DND-41 (cell line): ENCODE data around the gene CDKN1A.

Source experiments
- ATAC-seq: fragments of 200-7000 bp; cut with Tn5 transposase; 3 replicates; pipeline ENCODE4 v1.9.1; 2021; ENCODE audit warnings: low read depth; ENCODE audit not compliant: insufficient read depth
- DNase-seq: peaks from one replicate; pipeline ENCODE4 v3.0.0-alpha.2; 2020
- H2AFZ ChIP-seq: 2 replicates; pipeline ENCODE4 v1.6.0; 2012; ENCODE audit warnings: low read depth, low read length
- H3K27ac ChIP-seq: 2 replicates; pipeline ENCODE4 v1.5.1; 2012; ENCODE audit warnings: low read length, inconsistent platforms
- H3K27me3 ChIP-seq: fragments of 200-600 bp; sonication (generic); 2 replicates; pipeline ENCODE4 v1.6.0; 2012; ENCODE audit warnings: low read length, mild to moderate bottlenecking, inconsistent platforms; ENCODE audit not compliant: insufficient read depth, poor library complexity
- H3K36me3 ChIP-seq: 2 replicates; pipeline ENCODE4 v1.5.1; 2012; ENCODE audit warnings: low read length, inconsistent platforms; ENCODE audit not compliant: insufficient read depth
- H3K4me1 ChIP-seq: 2 replicates; pipeline ENCODE4 v1.5.1; 2012; ENCODE audit warnings: mild to moderate bottlenecking, low read length; ENCODE audit not compliant: insufficient read depth
- H3K4me2 ChIP-seq: 2 replicates; pipeline ENCODE4 v1.6.0; 2012; ENCODE audit warnings: mild to moderate bottlenecking, moderate library complexity, low read length, inconsistent platforms; ENCODE audit not compliant: insufficient read depth
- H3K4me3 ChIP-seq, 2 experiments: fragments of 200-600 bp in 1 of 2; shearing (Covaris generic) in 1 of 2; 2 replicates each; pipeline ENCODE4 v1.5.1; 2012 to 2016; ENCODE audit warnings: inconsistent platforms in 2 of 2, low read length in 2 of 2, mild to moderate bottlenecking in 2 of 2, low read depth in 1 of 2, moderate library complexity in 1 of 2
- H3K79me2 ChIP-seq: 2 replicates; pipeline ENCODE4 v1.6.0; 2012; ENCODE audit warnings: low read length, inconsistent platforms; ENCODE audit not compliant: insufficient read depth
- H3K9ac ChIP-seq: 2 replicates; pipeline ENCODE4 v1.6.0; 2012; ENCODE audit warnings: low read depth, mild to moderate bottlenecking, inconsistent platforms, low read length, moderate library complexity
- H3K9me3 ChIP-seq: 2 replicates; pipeline ENCODE4 v1.5.1; 2012; ENCODE audit warnings: low read length, moderate library complexity, mild to moderate bottlenecking, inconsistent platforms; ENCODE audit not compliant: insufficient read depth, severe bottlenecking
- H4K20me1 ChIP-seq: 2 replicates; pipeline ENCODE4 v1.6.0; 2012; ENCODE audit warnings: low read length; ENCODE audit not compliant: insufficient read depth
- EZH2 ChIP-seq: IDR thresholded peaks from 3 replicates; pipeline ENCODE4 v1.6.1; 2012; ENCODE audit warnings: borderline replicate concordance, low read depth, mild to moderate bottlenecking, moderate library complexity, low read length, inconsistent platforms; ENCODE audit not compliant: severe bottlenecking
- TF ChIP-seq, protein P1 (sequence below): IDR thresholded peaks from 2 replicates; pipeline ENCODE4 v1.5.1; 2012; ENCODE audit warnings: borderline replicate concordance, low read length, moderate library complexity, mild to moderate bottlenecking; ENCODE audit not compliant: poor library complexity, severe bottlenecking; ENCODE audit errors: extremely low read depth

CDKN1A gene

DNA sequence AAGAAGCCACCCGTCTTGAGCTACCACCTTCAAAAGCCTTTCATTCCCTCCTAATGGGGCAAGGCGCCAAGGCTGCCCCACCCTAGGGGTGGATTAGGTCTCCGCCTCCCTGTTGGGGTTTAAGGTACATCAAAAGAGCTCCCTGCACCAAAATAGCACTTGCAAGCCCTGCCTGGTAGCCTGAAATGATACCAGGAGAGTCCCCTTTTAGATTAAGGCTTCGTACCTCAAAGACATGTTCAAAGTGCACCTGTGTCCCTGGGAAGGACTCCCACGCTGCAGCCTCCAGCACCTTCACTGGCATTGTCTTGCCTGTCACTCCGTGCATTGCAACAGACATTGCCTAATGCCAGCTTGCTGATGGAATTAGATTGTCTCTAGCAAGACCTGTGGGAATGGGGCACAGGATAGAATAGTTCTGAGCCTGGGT lies 15.7 kb upstream of the CDKN1A start:
- no peak for TF ChIP-seq EZH2
- TF ChIP-seq, protein P1, sequence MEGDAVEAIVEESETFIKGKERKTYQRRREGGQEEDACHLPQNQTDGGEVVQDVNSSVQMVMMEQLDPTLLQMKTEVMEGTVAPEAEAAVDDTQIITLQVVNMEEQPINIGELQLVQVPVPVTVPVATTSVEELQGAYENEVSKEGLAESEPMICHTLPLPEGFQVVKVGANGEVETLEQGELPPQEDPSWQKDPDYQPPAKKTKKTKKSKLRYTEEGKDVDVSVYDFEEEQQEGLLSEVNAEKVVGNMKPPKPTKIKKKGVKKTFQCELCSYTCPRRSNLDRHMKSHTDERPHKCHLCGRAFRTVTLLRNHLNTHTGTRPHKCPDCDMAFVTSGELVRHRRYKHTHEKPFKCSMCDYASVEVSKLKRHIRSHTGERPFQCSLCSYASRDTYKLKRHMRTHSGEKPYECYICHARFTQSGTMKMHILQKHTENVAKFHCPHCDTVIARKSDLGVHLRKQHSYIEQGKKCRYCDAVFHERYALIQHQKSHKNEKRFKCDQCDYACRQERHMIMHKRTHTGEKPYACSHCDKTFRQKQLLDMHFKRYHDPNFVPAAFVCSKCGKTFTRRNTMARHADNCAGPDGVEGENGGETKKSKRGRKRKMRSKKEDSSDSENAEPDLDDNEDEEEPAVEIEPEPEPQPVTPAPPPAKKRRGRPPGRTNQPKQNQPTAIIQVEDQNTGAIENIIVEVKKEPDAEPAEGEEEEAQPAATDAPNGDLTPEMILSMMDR, result no peak
- H3K4me1 ChIP-seq, result no peaks in the 10 kb centered on the region
- H4K20me1 ChIP-seq, result no peaks in the 10 kb centered on the region
- peak; percentile 72 for ATAC-seq
- H3K9me3 ChIP-seq, result no peaks in the 10 kb centered on the region
- peak; percentile 46 for DNase-seq
- no peak overlapping the region for H3K4me3 ChIP-seq
- H3K27ac ChIP-seq, result no peak overlapping the region
- no peak overlapping the region for H3K9ac ChIP-seq
- peaks cover 4% of the 10 kb centered on the region for H3K27me3 ChIP-seq
- no peak overlapping the region for H3K4me2 ChIP-seq
- no peaks in the 10 kb centered on the region for H3K36me3 ChIP-seq
- H2AFZ ChIP-seq, result no peak overlapping the region
- H3K79me2 ChIP-seq, result no peaks in the 10 kb centered on the region

DNA sequence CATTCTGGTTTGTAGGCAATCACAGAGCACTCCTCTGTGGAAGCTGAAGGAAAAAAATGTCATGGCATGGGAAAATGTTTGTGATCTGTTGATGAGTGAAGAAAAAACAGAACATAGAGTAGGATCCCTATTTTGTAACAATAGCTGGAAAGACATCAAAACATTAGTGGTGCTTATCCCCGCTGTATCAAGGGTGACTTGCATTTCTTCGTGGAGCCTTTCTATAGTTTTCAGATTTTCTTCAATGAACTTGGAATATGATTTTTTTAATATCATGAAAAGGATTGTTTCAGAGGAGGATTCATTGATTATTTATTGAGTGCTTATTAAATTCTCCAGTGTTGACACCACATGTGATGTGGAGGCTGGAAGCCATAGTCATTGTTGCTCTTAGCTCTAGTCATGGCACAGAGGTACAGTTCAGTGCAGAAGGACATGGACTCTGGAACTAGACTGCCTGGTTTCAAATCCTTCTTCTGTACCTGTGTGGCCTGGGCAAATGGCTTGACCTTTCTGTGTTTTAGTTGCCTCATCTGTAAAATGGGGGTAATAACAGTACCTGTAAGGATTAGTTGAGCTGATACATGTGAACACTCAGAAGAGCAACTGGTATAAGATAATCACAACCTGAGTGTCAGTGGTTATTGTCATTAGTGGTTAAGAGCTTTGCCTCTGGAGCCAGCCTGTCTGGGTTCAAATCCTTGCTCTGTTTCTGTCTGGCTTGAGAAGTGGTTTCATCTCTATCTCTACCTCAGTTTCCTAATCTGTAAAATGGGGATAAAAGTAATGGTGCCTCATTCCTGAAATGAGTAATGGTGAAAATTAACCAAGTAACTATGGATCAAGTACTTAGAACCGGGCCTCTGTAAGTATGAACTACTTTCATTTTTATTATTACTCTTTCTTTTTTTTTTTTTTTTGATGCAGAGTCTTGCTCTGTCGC lies 14.7 kb upstream of the CDKN1A start:
- Histone ChIP-seq H4K20me1 (no peaks in the 10 kb centered on the region), H2AFZ (no peak overlapping the region), H3K27me3 (peaks cover 2% of the 10 kb centered on the region), H3K79me2 (no peaks in the 10 kb centered on the region), H3K27ac (no peak overlapping the region), H3K4me3 (no peak overlapping the region), H3K4me1 (no peaks in the 10 kb centered on the region), H3K4me2 (no peak overlapping the region), H3K36me3 (no peaks in the 10 kb centered on the region), H3K9me3 (no peaks in the 10 kb centered on the region), H3K9ac (no peak overlapping the region)
- DNase-seq (no peak), ATAC-seq (no peak)
- no peak for TF ChIP-seq EZH2
- TF ChIP-seq, protein P1, result no peak

DNA sequence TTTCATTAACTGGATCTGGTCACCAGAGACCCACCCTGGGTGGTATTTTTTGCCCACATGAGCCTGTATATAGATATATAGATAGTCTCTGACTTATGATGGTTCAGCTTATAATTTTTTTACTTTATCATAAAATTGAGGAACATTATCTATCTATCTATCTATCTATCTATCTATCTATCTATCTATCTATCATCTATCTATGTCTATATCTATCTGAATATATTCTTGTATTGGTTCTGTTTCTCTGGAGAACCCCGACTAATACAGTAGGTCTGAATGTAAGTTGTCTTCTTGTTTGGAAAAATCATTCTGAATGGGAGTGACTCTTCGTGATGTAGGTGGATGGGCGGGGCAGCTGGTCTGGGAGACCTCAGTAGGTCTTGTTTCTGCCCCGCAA lies 13.3 kb upstream of the CDKN1A start:
- Histone ChIP-seq H2AFZ (no peak overlapping the region), H3K4me3 (no peak overlapping the region), H3K27ac (no peak overlapping the region), H3K79me2 (no peaks in the 10 kb centered on the region), H3K36me3 (no peaks in the 10 kb centered on the region), H3K27me3 (no peaks in the 10 kb centered on the region), H3K9ac (no peak overlapping the region), H4K20me1 (no peaks in the 10 kb centered on the region), H3K9me3 (no peaks in the 10 kb centered on the region), H3K4me2 (no peak overlapping the region), H3K4me1 (no peaks in the 10 kb centered on the region)
- no peak for TF ChIP-seq EZH2
- TF ChIP-seq, protein P1, result no peak
- no peak for DNase-seq
- ATAC-seq, result no peak
